H9 (cell line): ENCODE results near the gene NGF. TPM values are rescaled to one million over a fixed set of nuclear protein-coding genes. Genes with fewer than 3 reads are reported as not detected.

Experiments
- DNase-seq: peaks from one replicate; pipeline ENCODE4 v3.0.0-alpha.2; 2017
- H2AFZ ChIP-seq: one replicate; pipeline ENCODE4 v1.6.1; 2013; ENCODE audit warnings: mild to moderate bottlenecking, low read length, control low read depth, moderate library complexity
- H2AK5ac ChIP-seq: 2 replicates; pipeline ENCODE4 v1.6.1; 2013; ENCODE audit warnings: low read length, control low read depth, mixed read lengths; ENCODE audit not compliant: insufficient read length
- H2BK120ac ChIP-seq: one replicate; pipeline ENCODE4 v1.6.1; 2013; ENCODE audit warnings: low read depth, mild to moderate bottlenecking, low read length, control low read depth, inconsistent platforms; ENCODE audit not compliant: poor library complexity, severe bottlenecking
- H2BK12ac ChIP-seq: 2 replicates; pipeline ENCODE4 v1.6.1; 2013; ENCODE audit warnings: low read length, control low read depth, mixed read lengths, low read depth; ENCODE audit not compliant: insufficient read length
- H2BK15ac ChIP-seq: 2 replicates; pipeline ENCODE4 v1.6.1; 2013; ENCODE audit warnings: low read depth, low read length, control low read depth
- H2BK20ac ChIP-seq: one replicate; pipeline ENCODE4 v1.6.1; 2013; ENCODE audit warnings: low read depth, mild to moderate bottlenecking, low read length, control low read depth, inconsistent platforms; ENCODE audit not compliant: poor library complexity, severe bottlenecking
- H2BK5ac ChIP-seq: 2 replicates; pipeline ENCODE4 v1.6.1; 2013; ENCODE audit warnings: low read length, control low read depth, mixed read lengths; ENCODE audit not compliant: insufficient read length
- H3K14ac ChIP-seq: 2 replicates; pipeline ENCODE4 v1.6.1; 2013; ENCODE audit warnings: low read length, control low read depth; ENCODE audit not compliant: insufficient read depth
- H3K18ac ChIP-seq: 2 replicates; pipeline ENCODE4 v1.6.1; 2013; ENCODE audit warnings: low read depth, mild to moderate bottlenecking, mixed read lengths, low read length, control low read depth; ENCODE audit not compliant: insufficient read length
- H3K23ac ChIP-seq: 2 replicates; pipeline ENCODE4 v1.6.1; 2013; ENCODE audit warnings: low read length, control low read depth, mixed read lengths, low read depth; ENCODE audit not compliant: insufficient read length
- H3K23me2 ChIP-seq: 2 replicates; pipeline ENCODE4 v1.6.1; 2013; ENCODE audit warnings: low read depth, mild to moderate bottlenecking, mixed read lengths, low read length, control low read depth; ENCODE audit not compliant: insufficient read length, poor library complexity, severe bottlenecking
- H3K27ac ChIP-seq: 2 replicates; pipeline ENCODE4 v1.5.1; 2013; ENCODE audit warnings: low read length, control low read depth, mixed read lengths, low read depth; ENCODE audit not compliant: insufficient read length
- H3K27me3 ChIP-seq: 2 replicates; pipeline ENCODE4 v1.6.1; 2013; ENCODE audit warnings: low read length, control low read depth, inconsistent platforms; ENCODE audit not compliant: insufficient read depth
- H3K4ac ChIP-seq: 2 replicates; pipeline ENCODE4 v1.6.1; 2013; ENCODE audit warnings: low read depth, mild to moderate bottlenecking, control low read depth, inconsistent platforms, low read length, moderate library complexity
- H3K4me1 ChIP-seq: 2 replicates; pipeline ENCODE4 v1.6.1; 2013; ENCODE audit warnings: low read length, control low read depth, inconsistent platforms; ENCODE audit not compliant: insufficient read depth
- H3K4me2 ChIP-seq: 2 replicates; pipeline ENCODE4 v1.6.1; 2013; ENCODE audit warnings: low read length, control low read depth, mixed read lengths; ENCODE audit not compliant: insufficient read length, insufficient read depth
- H3K56ac ChIP-seq: 2 replicates; pipeline ENCODE4 v1.6.1; 2013; ENCODE audit warnings: low read depth, mild to moderate bottlenecking, mixed read lengths, low read length, control low read depth; ENCODE audit not compliant: insufficient read length
- H3K79me1 ChIP-seq: 2 replicates; pipeline ENCODE4 v1.6.1; 2013; ENCODE audit warnings: low read depth, mild to moderate bottlenecking, moderate library complexity, low read length, control low read depth, inconsistent platforms; ENCODE audit not compliant: insufficient read depth, poor library complexity, severe bottlenecking
- H3K79me2 ChIP-seq: 2 replicates; pipeline ENCODE4 v1.6.1; 2013; ENCODE audit warnings: low read length, control low read depth, inconsistent platforms; ENCODE audit not compliant: insufficient read depth
- H3K9ac ChIP-seq: 2 replicates; pipeline ENCODE4 v1.6.1; 2013; ENCODE audit warnings: low read length, control low read depth, mixed read lengths; ENCODE audit not compliant: insufficient read length; ENCODE audit errors: extremely low read depth
- H3K9me3 ChIP-seq: one replicate; pipeline ENCODE4 v1.6.1; 2013; ENCODE audit warnings: low read depth, low read length, inconsistent platforms; ENCODE audit not compliant: control insufficient read depth
- H3T11ph ChIP-seq: one replicate; pipeline ENCODE4 v1.6.1; 2013; ENCODE audit warnings: mild to moderate bottlenecking, low read length, control low read depth, inconsistent platforms
- H4K20me1 ChIP-seq: one replicate; pipeline ENCODE4 v1.6.1; 2013; ENCODE audit not compliant: control insufficient read depth, insufficient read length, insufficient read depth
- H4K5ac ChIP-seq: 2 replicates; pipeline ENCODE4 v1.6.1; 2013; ENCODE audit warnings: low read depth, mild to moderate bottlenecking, mixed read lengths, low read length, control low read depth; ENCODE audit not compliant: insufficient read length
- H4K8ac ChIP-seq: replicated peaks from 2 replicates; pipeline ENCODE4 v1.6.1; 2013; ENCODE audit warnings: low read length, control low read depth, mixed read lengths, low read depth; ENCODE audit not compliant: insufficient read length
- H4K91ac ChIP-seq: 2 replicates; pipeline ENCODE4 v1.6.1; 2013; ENCODE audit warnings: low read depth, mild to moderate bottlenecking, moderate library complexity, mixed read lengths, low read length, control low read depth; ENCODE audit not compliant: insufficient read length
- H3K27ac Mint-ChIP-seq, 3 experiments: 2 replicates in 2 of 3; 3 replicates in 1 of 3; pipeline ENCODE4 v1.8.0; 2020 to 2021; ENCODE audit warnings: mixed read lengths in 3 of 3, mild to moderate bottlenecking in 1 of 3, moderate library complexity in 1 of 3
- H3K27me3 Mint-ChIP-seq: 2 replicates; pipeline ENCODE4 v1.8.0; 2021; ENCODE audit warnings: low read depth, mild to moderate bottlenecking, moderate library complexity, mixed read lengths
- H3K36me3 Mint-ChIP-seq, 3 experiments: 2 replicates in 2 of 3; 3 replicates in 1 of 3; pipeline ENCODE4 v1.8.0; 2020 to 2021; ENCODE audit warnings: low read depth in 3 of 3, mixed read lengths in 3 of 3; ENCODE audit not compliant: insufficient read depth in 1 of 3
- H3K4me1 Mint-ChIP-seq, 2 experiments: 2 replicates each; pipeline ENCODE4 v1.8.0; 2020; ENCODE audit warnings: mixed read lengths in 2 of 2
- H3K4me3 Mint-ChIP-seq, 2 experiments: 2 replicates in 1 of 2; 3 replicates in 1 of 2; pipeline ENCODE4 v1.8.0; 2020 to 2021; ENCODE audit warnings: mild to moderate bottlenecking in 2 of 2, mixed read lengths in 2 of 2, moderate library complexity in 1 of 2
- H3K9me3 Mint-ChIP-seq, 2 experiments: 2 replicates in 1 of 2; 3 replicates in 1 of 2; pipeline ENCODE4 v1.8.0; 2020; ENCODE audit warnings: mild to moderate bottlenecking in 2 of 2, mixed read lengths in 2 of 2, moderate library complexity in 1 of 2
- CTCF ChIP-seq: fragments of 200-600 bp; sonication (generic); conservative IDR thresholded peaks from 3 replicates; pipeline ENCODE4 v1.8.0; 2021; ENCODE audit warnings: antibody characterized with exemption, mild to moderate bottlenecking
- WGBS: extraction: QIAGEN DNeasy Blood & Tissue Kit; methylation state at CpG from one replicate; pipeline ENCODE4 v1.1.7; 2013; ENCODE audit warnings: missing lambda C conversion rate, low lambda C conversion rate, mixed read lengths; ENCODE audit not compliant: insufficient read length; ENCODE audit errors: extremely low coverage; 5-methylcytosine and 5-hydroxymethylcytosine counted together
- total RNA-seq: library from RNA; stranded (reverse); gene quantifications from 2 replicates; pipeline ENCODE4 v1.2.1, GENCODE V29; 2021

The NGF gene
- total RNA-seq, 1 experiment from 2014 or later = 0.22 TPM

- H3K4me1 Mint-ChIP-seq = peaks cover 2 to 8% of the 10 kb centered on the region in 2 experiments; a peak in 3 of 4 replicates
- no peaks in the 10 kb centered on the region for H3K27me3 Mint-ChIP-seq
Observed at GRCh38 chr1:115377411-115377810, 39.4 kb upstream of the NGF start.

More at GRCh38 chr1:115377411-115377810, 39.4 kb upstream of the NGF start:
- Mint-ChIP-seq H3K4me3 (no peak overlapping the region), H3K36me3 (no peaks in the 10 kb centered on the region), H3K27ac (no peak overlapping the region), H3K9me3 (no peaks in the 10 kb centered on the region)
- Histone ChIP-seq H3K23ac (no peak overlapping the region), H3K18ac (no peak overlapping the region), H4K5ac (no peak overlapping the region), H3K9me3 (no peaks in the 10 kb centered on the region), H3K79me2 (no peaks in the 10 kb centered on the region), H2AK5ac (no peak overlapping the region), H2BK20ac (no peak overlapping the region), H3K14ac (no peak overlapping the region), H2BK15ac (no peak overlapping the region), H3K27ac (no peak overlapping the region), H3K27me3 (no peaks in the 10 kb centered on the region), H2AFZ (no peak overlapping the region), H4K8ac (no peak overlapping the region), H3K4me1 (no peaks in the 10 kb centered on the region; the same call in 1 of the 2 replicates), H3K9ac (no peak overlapping the region), H3K23me2 (no peaks in the 10 kb centered on the region), H3K4me2 (no peak overlapping the region), H4K20me1 (no peaks in the 10 kb centered on the region), H3T11ph (no peak overlapping the region), H2BK120ac (no peak overlapping the region), H2BK12ac (no peak overlapping the region), H3K79me1 (no peaks in the 10 kb centered on the region), H2BK5ac (no peak overlapping the region), H3K56ac (no peak overlapping the region), H4K91ac (no peak overlapping the region), H3K4ac (no peak overlapping the region)
- TF ChIP-seq CTCF = no peak
- DNase-seq = no peak
- WGBS = no CpG with 5 or more reads among the region's 2 CpGs
